ENCODE measurements around the gene FIBP. TPM values are rescaled to one million over a fixed set of nuclear protein-coding genes. Genes with fewer than 3 reads are reported as not detected.

Gene FIBP
- total and polyA plus RNA-seq, 2 of the 4 experiments (the other 2 are of a cell fraction): 141 to 182 TPM

GRCh38 chr11:65870307-65870658, 18.0 kb downstream of the FIBP start (continued):
- TF ChIP-seq USF2 (IDR thresholded peaks at IDR 0.05; ENCODE audit: low read depth, low read length) (no peak), CHD1 (IDR thresholded peaks at IDR 0.05; ENCODE audit: low read depth, low read length) (no peak), MXI1 (IDR thresholded peaks at IDR 0.05; ENCODE audit: borderline replicate concordance, low read depth, low read length) (no peak), RFX5 (IDR thresholded peaks at IDR 0.05; ENCODE audit: low read depth, low read length) (no peak), BHLHE40 (IDR thresholded peaks at IDR 0.05; ENCODE audit: low read depth, low read length) (no peak), MAZ (IDR thresholded peaks at IDR 0.05; ENCODE audit: borderline replicate concordance, low read depth, low read length) (no peak)
